KMS-11 (cell line): ENCODE results near the gene IFIH1.

Experiments used
- H2AFZ ChIP-seq: fragments of 200-600 bp; sonication (generic); 2 replicates; pipeline ENCODE4 v1.6.1; 2016; ENCODE audit warnings: antibody characterized with exemption, mixed run types, low read depth
- H3K27ac ChIP-seq: fragments of 200-600 bp; sonication (generic); 2 replicates; pipeline ENCODE4 v1.6.1; 2016; ENCODE audit warnings: mild to moderate bottlenecking, mixed run types
- H3K27me3 ChIP-seq: fragments of 200-600 bp; sonication (generic); 2 replicates; pipeline ENCODE4 v1.6.1; 2017; ENCODE audit warnings: mild to moderate bottlenecking, low read depth, mixed run types, moderate library complexity; ENCODE audit not compliant: insufficient read depth
- H3K36me3 ChIP-seq: fragments of 200-600 bp; sonication (generic); 2 replicates; pipeline ENCODE4 v1.6.1; 2017; ENCODE audit warnings: mild to moderate bottlenecking, mixed run types; ENCODE audit not compliant: insufficient read depth
- H3K4me1 ChIP-seq: fragments of 200-600 bp; sonication (generic); 2 replicates; pipeline ENCODE4 v1.6.1; 2016; ENCODE audit warnings: mild to moderate bottlenecking, low read depth, mixed run types; ENCODE audit not compliant: poor library complexity, severe bottlenecking
- H3K4me2 ChIP-seq: fragments of 200-600 bp; sonication (generic); 2 replicates; pipeline ENCODE4 v1.7.0; 2016; ENCODE audit warnings: mild to moderate bottlenecking, mixed run types
- H3K4me3 ChIP-seq: fragments of 200-600 bp; sonication (generic); IDR thresholded peaks from 2 replicates; pipeline ENCODE4 v1.6.1; 2017; ENCODE audit warnings: low read depth, low read length, mixed read lengths; ENCODE audit not compliant: insufficient read depth
- H3K79me2 ChIP-seq: fragments of 200-600 bp; sonication (generic); 2 replicates; pipeline ENCODE4 v1.6.1; 2016; ENCODE audit warnings: low read depth, mixed run types; ENCODE audit not compliant: insufficient read depth
- H3K9ac ChIP-seq: fragments of 200-600 bp; sonication (generic); 2 replicates; pipeline ENCODE4 v1.6.1; 2016; ENCODE audit warnings: mild to moderate bottlenecking, mixed run types
- H4K20me1 ChIP-seq: fragments of 200-600 bp; sonication (generic); 2 replicates; pipeline ENCODE4 v1.6.1; 2016; ENCODE audit warnings: mild to moderate bottlenecking, mixed run types; ENCODE audit not compliant: insufficient read depth
- TF ChIP-seq, protein P1 (sequence below): fragments of 200-600 bp; sonication (generic); conservative IDR thresholded peaks from 2 replicates; pipeline ENCODE4 v1.6.1; 2017; ENCODE audit warnings: low read depth, mild to moderate bottlenecking, antibody characterized with exemption, low read length, moderate library complexity, mixed read lengths

The IFIH1 gene

DNA sequence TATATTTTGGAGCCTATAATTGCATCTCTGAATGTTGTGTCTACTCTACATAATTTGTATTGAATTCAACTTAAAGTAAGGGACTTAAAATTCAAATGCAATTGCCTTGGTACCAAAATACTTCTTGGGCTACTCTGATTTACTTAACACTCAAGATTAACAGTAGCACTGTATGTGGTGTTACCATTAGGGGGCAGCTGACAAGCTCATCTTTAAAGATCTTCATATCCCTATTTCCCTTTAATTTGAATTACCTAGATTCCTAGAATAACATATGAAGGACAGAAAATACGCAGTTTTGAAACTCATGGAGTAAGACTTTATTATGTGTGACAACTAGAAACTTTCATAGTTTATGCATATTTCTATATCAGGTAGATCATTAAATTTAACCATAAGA is 37.8 kb downstream of the IFIH1 start:
- no peak overlapping the region for H3K27ac ChIP-seq
- H3K4me3 ChIP-seq: no peak overlapping the region
- no peaks in the 10 kb centered on the region for H4K20me1 ChIP-seq
- H3K27me3 ChIP-seq: no peaks in the 10 kb centered on the region
- H2AFZ ChIP-seq: no peak overlapping the region
- H3K4me2 ChIP-seq: no peak overlapping the region
- H3K36me3 ChIP-seq: no peaks in the 10 kb centered on the region
- TF ChIP-seq, protein P1, sequence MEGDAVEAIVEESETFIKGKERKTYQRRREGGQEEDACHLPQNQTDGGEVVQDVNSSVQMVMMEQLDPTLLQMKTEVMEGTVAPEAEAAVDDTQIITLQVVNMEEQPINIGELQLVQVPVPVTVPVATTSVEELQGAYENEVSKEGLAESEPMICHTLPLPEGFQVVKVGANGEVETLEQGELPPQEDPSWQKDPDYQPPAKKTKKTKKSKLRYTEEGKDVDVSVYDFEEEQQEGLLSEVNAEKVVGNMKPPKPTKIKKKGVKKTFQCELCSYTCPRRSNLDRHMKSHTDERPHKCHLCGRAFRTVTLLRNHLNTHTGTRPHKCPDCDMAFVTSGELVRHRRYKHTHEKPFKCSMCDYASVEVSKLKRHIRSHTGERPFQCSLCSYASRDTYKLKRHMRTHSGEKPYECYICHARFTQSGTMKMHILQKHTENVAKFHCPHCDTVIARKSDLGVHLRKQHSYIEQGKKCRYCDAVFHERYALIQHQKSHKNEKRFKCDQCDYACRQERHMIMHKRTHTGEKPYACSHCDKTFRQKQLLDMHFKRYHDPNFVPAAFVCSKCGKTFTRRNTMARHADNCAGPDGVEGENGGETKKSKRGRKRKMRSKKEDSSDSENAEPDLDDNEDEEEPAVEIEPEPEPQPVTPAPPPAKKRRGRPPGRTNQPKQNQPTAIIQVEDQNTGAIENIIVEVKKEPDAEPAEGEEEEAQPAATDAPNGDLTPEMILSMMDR: no peak
- H3K4me1 ChIP-seq: no peaks in the 10 kb centered on the region
- H3K9ac ChIP-seq: no peak overlapping the region
- no peaks in the 10 kb centered on the region for H3K79me2 ChIP-seq

DNA sequence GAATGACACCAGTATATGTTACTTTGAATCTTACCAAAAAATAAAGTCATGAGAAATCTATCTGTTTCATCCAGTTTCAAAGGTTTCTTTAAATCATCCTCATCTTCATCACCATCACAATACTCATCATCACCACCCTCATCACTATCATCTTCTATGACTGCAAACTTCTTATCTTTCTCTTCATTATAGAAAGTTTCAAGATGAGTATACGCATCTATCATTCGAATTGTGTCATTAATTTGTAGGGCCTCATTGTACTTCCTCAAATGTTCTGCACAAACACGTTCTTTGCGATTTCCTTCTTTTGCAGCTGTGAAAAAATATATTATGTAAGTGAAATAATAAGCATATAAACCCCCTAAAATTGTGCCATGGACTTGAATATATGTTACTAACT is 41.1 kb downstream of the IFIH1 start:
- no peak overlapping the region for H2AFZ ChIP-seq
- no peaks in the 10 kb centered on the region for H3K36me3 ChIP-seq
- H3K9ac ChIP-seq: no peak overlapping the region
- H4K20me1 ChIP-seq: no peaks in the 10 kb centered on the region
- TF ChIP-seq, protein P1: no peak
- H3K4me2 ChIP-seq: no peak overlapping the region
- H3K27ac ChIP-seq: no peak overlapping the region
- no peaks in the 10 kb centered on the region for H3K4me1 ChIP-seq
- no peaks in the 10 kb centered on the region for H3K79me2 ChIP-seq
- H3K4me3 ChIP-seq: no peak overlapping the region
- no peaks in the 10 kb centered on the region for H3K27me3 ChIP-seq

DNA sequence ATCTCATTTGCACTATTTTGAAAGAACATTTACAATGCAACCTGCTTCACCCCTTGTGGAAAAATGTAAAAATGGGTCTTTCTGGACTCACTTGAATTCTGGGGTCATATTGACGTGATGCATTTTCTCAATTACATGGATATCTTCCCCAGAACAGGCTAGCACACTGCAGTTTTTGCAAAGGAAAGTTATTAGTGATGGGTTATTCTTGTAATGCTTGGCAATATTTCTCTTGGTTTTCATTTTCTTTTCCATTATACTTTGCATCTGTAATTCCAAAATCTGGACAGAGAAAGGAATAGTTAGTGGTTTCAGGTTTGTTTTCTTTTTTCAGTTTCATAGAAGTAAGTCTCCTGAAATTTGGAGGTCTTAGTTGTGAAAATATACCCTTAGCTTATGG is 50.5 kb downstream of the IFIH1 start:
- Histone ChIP-seq H4K20me1 (no peaks in the 10 kb centered on the region), H3K4me3 (no peak overlapping the region), H3K27ac (no peak overlapping the region)

DNA sequence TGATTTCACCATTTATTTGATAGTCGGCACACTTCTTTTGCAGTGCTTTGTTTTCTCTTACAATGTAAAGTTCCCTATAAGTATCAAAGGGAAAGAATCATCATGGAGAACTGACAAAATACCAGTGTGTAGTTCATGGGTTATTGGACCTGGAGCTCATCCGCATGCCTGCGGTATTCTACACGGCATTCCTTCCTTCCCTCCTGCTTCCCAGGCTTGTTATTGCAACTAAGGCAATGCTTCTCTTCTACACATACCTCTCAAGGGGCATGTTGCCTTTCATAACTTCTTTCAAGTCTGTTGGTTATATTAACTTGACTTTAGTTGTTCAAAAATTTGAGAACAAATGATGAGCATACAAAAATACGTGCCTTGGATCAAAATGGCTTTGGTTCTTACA is 51.0 kb downstream of the IFIH1 start:
- Histone ChIP-seq H4K20me1 (no peaks in the 10 kb centered on the region), H3K4me2 (no peak overlapping the region), H3K4me1 (no peaks in the 10 kb centered on the region), H3K9ac (no peak overlapping the region), H3K36me3 (no peaks in the 10 kb centered on the region), H3K27ac (no peak overlapping the region), H3K79me2 (no peaks in the 10 kb centered on the region), H3K4me3 (no peak overlapping the region), H2AFZ (no peak overlapping the region), H3K27me3 (no peaks in the 10 kb centered on the region)
- TF ChIP-seq, protein P1: no peak

More for the DNA sequence above, 50.5 kb downstream of the IFIH1 start:
- no peaks in the 10 kb centered on the region for H3K36me3 ChIP-seq
- TF ChIP-seq, protein P1: no peak
- H3K4me1 ChIP-seq: no peaks in the 10 kb centered on the region
- H3K27me3 ChIP-seq: no peaks in the 10 kb centered on the region
- H2AFZ ChIP-seq: no peak overlapping the region
- no peak overlapping the region for H3K9ac ChIP-seq
- H3K4me2 ChIP-seq: no peak overlapping the region
- H3K79me2 ChIP-seq: no peaks in the 10 kb centered on the region

DNA sequence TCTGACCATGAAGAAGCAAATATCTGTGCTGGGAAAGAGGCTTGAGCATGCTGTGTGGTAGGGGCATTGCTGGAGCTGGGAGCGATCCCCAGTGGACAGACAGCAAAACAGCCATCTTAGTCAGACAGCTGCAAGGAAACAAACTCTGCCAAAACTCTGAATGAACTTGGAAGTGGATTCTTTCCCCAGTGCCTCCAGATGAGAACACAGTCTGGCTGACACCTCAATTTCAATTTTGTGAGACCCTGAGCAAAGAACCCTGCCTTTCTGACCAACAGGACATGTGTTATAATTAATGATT is 52.1 kb downstream of the IFIH1 start:
- Histone ChIP-seq H3K27ac (no peak overlapping the region), H3K4me2 (no peak overlapping the region), H4K20me1 (no peaks in the 10 kb centered on the region), H3K4me3 (no peak overlapping the region), H3K79me2 (no peaks in the 10 kb centered on the region), H3K4me1 (peaks cover 3% of the 10 kb centered on the region), H3K27me3 (no peaks in the 10 kb centered on the region), H3K9ac (no peak overlapping the region), H2AFZ (no peak overlapping the region), H3K36me3 (no peaks in the 10 kb centered on the region)
- TF ChIP-seq, protein P1: no peak
